HepG2 (cell line): ENCODE results near the gene HTRA3. TPM values are rescaled to one million over a fixed set of nuclear protein-coding genes. Genes with fewer than 3 reads are reported as not detected.
A peak's percentile ranks its signal among the peaks of the same experiment; 100 is the strongest.

Experiments
- ATAC-seq: fragments of 200-7000 bp; cut with Tn5 transposase; 3 replicates; pipeline ENCODE4 v1.9.1; 2020; ENCODE audit warnings: mild to moderate bottlenecking, moderate library complexity
- BruUV-seq: library from RNA; stranded (reverse); fragments of 400-500 nt; replicated peaks from 2 replicates; lab custom pipeline; 2021; lab: Mats Ljungman, UMichigan
- CTCF ChIA-PET: fragments of 300-600 bp; formaldehyde crosslinking; extraction: SDS; loops from one replicate; lab custom pipeline; 2021; ENCODE audit warnings: low total read pairs, inconsistent platforms, low intra/inter-chr PET ratio; lab: Yijun Ruan, JAX
- POLR2A ChIA-PET: fragments of 350-600 bp; sonication (Branson Sonifier 250); formaldehyde crosslinking; loops from one replicate; lab custom pipeline; 2020; ENCODE audit warnings: antibody characterized with exemption, inconsistent platforms; lab: Yijun Ruan, JAX
- DNase-seq: peaks from one replicate; pipeline ENCODE4 v3.0.0-alpha.2; 2015; ENCODE audit warnings: low spot score
- FAIRE-seq: peaks from 3 replicates; lab custom pipeline; 2011; peaks lifted over from hg19 to GRCh38; lab: Jason Lieb, UNC
- H2AFZ ChIP-seq: one replicate; pipeline ENCODE4 v1.6.1; 2011; ENCODE audit warnings: low read length, inconsistent platforms
- H3K27ac ChIP-seq: fragments of 300-600 bp; 3 replicates; pipeline ENCODE4 v1.8.0; 2011; ENCODE audit warnings: mixed run types, mild to moderate bottlenecking, mixed read lengths, low read length, inconsistent platforms; ENCODE audit not compliant: insufficient read depth; ENCODE audit errors: extremely low read length
- H3K27me3 ChIP-seq, 2 experiments: fragments of 200-600 bp in 1 of 2; 2 replicates in 1 of 2; 3 replicates in 1 of 2; pipeline versions ENCODE4 v1.6.0 to v1.8.0; 2011; ENCODE audit warnings: low read length in 2 of 2, mild to moderate bottlenecking in 2 of 2, moderate library complexity in 2 of 2, inconsistent platforms in 1 of 2; ENCODE audit not compliant: insufficient read depth in 2 of 2, control insufficient read depth in 1 of 2
- H3K36me3 ChIP-seq, 2 experiments: fragments of 200-600 bp in 1 of 2; replicated peaks in 1 of 2; 2 replicates in 1 of 2; 3 replicates in 1 of 2; pipeline versions ENCODE4 v1.5.1 to v1.8.0; 2011; ENCODE audit warnings: low read length in 2 of 2, inconsistent platforms in 1 of 2; ENCODE audit not compliant: insufficient read depth in 2 of 2, control insufficient read depth in 1 of 2
- H3K4me1 ChIP-seq: 2 replicates; pipeline ENCODE4 v1.5.1; 2012; ENCODE audit warnings: low read length, inconsistent platforms; ENCODE audit not compliant: insufficient read depth
- H3K4me2 ChIP-seq: 2 replicates; pipeline ENCODE4 v1.6.0; 2011; ENCODE audit warnings: low read depth, low read length, inconsistent platforms
- H3K4me3 ChIP-seq, 3 experiments: fragments of 200-600 bp in 1 of 3; sonication (generic), shearing (Covaris generic) in 1 of 3; replicated peaks in 1 of 3; 2 replicates each; pipeline ENCODE4 v1.5.1; 2011 to 2016; ENCODE audit warnings: low read length in 3 of 3, inconsistent platforms in 2 of 3, low read depth in 2 of 3, mild to moderate bottlenecking in 2 of 3, control low read depth in 1 of 3, mixed read lengths in 1 of 3; ENCODE audit not compliant: insufficient read depth in 1 of 3
- H3K79me2 ChIP-seq: one replicate; pipeline ENCODE4 v1.6.1; 2011; ENCODE audit warnings: low read length, inconsistent platforms; ENCODE audit not compliant: insufficient read depth
- H3K9ac ChIP-seq: 2 replicates; pipeline ENCODE4 v1.6.0; 2011; ENCODE audit warnings: mild to moderate bottlenecking, low read depth, low read length, inconsistent platforms; ENCODE audit not compliant: insufficient read depth
- H3K9me3 ChIP-seq: 2 replicates; pipeline ENCODE4 v1.5.1; 2012; ENCODE audit warnings: mild to moderate bottlenecking, low read length
- H4K20me1 ChIP-seq: 2 replicates; pipeline ENCODE4 v1.6.0; 2011; ENCODE audit warnings: inconsistent platforms, mild to moderate bottlenecking, low read length, moderate library complexity; ENCODE audit not compliant: insufficient read depth
- ARID2 ChIP-seq: sonication (generic); formaldehyde crosslinking; IDR thresholded peaks from 2 replicates; pipeline ENCODE4 v1.8.1; 2022; ENCODE audit warnings: mild to moderate bottlenecking, missing genetic modification reagents, borderline replicate concordance
- CEBPG ChIP-seq: IDR thresholded peaks from 2 replicates; pipeline ENCODE4 v1.6.1; 2016
- FOXC1 ChIP-seq: sonication (generic); formaldehyde crosslinking; IDR thresholded peaks from 2 replicates; pipeline ENCODE4 v1.8.0; 2022; ENCODE audit warnings: mild to moderate bottlenecking, missing genetic modification reagents, borderline replicate concordance
- HDAC2 ChIP-seq: sonication (generic); formaldehyde crosslinking; IDR thresholded peaks from 2 replicates; pipeline ENCODE4 v1.4.0; 2020; ENCODE audit warnings: missing genetic modification reagents
- KDM3A ChIP-seq: IDR thresholded peaks from 2 replicates; pipeline ENCODE4 v1.6.1; 2018; ENCODE audit warnings: low read depth, missing compliant biosample characterization
- MAFF ChIP-seq: IDR thresholded peaks from 2 replicates; pipeline ENCODE4 v1.6.1; 2011; ENCODE audit warnings: low read depth, low read length, improper control_type of control experiment
- MAFK ChIP-seq, 2 experiments: IDR thresholded peaks in 1 of 2; conservative IDR thresholded peaks in 1 of 2; 2 replicates each; pipeline ENCODE4 v1.6.1; 2011; ENCODE audit warnings: improper control_type of control experiment in 2 of 2, low read length in 2 of 2
- TCF7 ChIP-seq: sonication (generic); IDR thresholded peaks from 2 replicates; pipeline ENCODE4 v1.6.1; 2016; ENCODE audit warnings: antibody characterized with exemption, low read depth
- ZBTB39 ChIP-seq: sonication (generic); formaldehyde crosslinking; IDR thresholded peaks from 2 replicates; pipeline ENCODE4 v1.5.0; 2020; ENCODE audit warnings: missing genetic modification reagents
- ZBTB40 ChIP-seq, 2 experiments: fragments of 450-650 bp in 1 of 2; sonication (generic) in 1 of 2; formaldehyde crosslinking in 1 of 2; IDR thresholded peaks; 2 replicates each; pipeline versions ENCODE4 v1.6.1 to v1.8.0; 2016 to 2022; ENCODE audit warnings: antibody characterized with exemption in 1 of 2, mild to moderate bottlenecking in 1 of 2, missing genetic modification reagents in 1 of 2
- ZNF451 ChIP-seq: sonication (generic); formaldehyde crosslinking; IDR thresholded peaks from 2 replicates; pipeline ENCODE4 v1.5.0; 2020; ENCODE audit warnings: mild to moderate bottlenecking, missing genetic modification reagents
- WGBS: methylation state at CpG from one replicate; pipeline ENCODE4 v1.1.6; 2017; ENCODE audit warnings: low lambda C conversion rate; 5-methylcytosine and 5-hydroxymethylcytosine counted together
- in situ Hi-C: cut with HindIII; loops from 2 replicates; pipeline ENCODE4 v1.10.0; 2017; ENCODE audit warnings: low pct_unique_long_range_greater_than_20kb; ENCODE audit not compliant: extremely low pct_ligation_motif_present
- intact Hi-C: fragments of 100-400 bp; cut with micrococcal nuclease; formaldehyde crosslinking; loops from one replicate; pipeline ENCODE4 v1.10.0; 2022; ENCODE audit not compliant: unreplicated experiment
- polyA plus RNA-seq, 8 experiments: library from polyadenylated mRNA; depleted of rRNA in 3 of 8; stranded (reverse) in 7 of 8; unstranded in 1 of 8; fragments of >200 nt; fragmentation: Illumina TruSeq in 4 of 8; extraction: Trizol in 4 of 8; gene quantifications; 2 replicates each; pipeline versions ENCODE4 v1.2.1 to v1.2.3, GENCODE V29; 2011 to 2016; ENCODE audit warnings: low read depth in 4 of 8, missing spikeins in 1 of 8, mixed read lengths in 1 of 8; ENCODE audit not compliant: insufficient read depth in 1 of 8
- total RNA-seq, 5 experiments: library from RNA; depleted of rRNA; stranded (reverse); fragments of >200 nt; fragmentation: Illumina TruSeq; extraction: Trizol; gene quantifications; 2 replicates each; pipeline ENCODE4 v1.2.3, GENCODE V29; 2016; ENCODE audit warnings: low read depth in 1 of 5

Gene HTRA3
- total and polyA plus RNA-seq, 2 of the 13 experiments (the other 11 are each of a cell fraction or from before 2014, with no cell fraction given) = 0.17 TPM; not detected in 1

GRCh38 chr4:8222609-8223388, 46.8 kb upstream of the HTRA3 start:
- Histone ChIP-seq H3K79me2 (no peaks in the 10 kb centered on the region), H3K36me3 (peaks cover 17 to 54% of the 10 kb centered on the region in 2 experiments), H3K9me3 (no peaks in the 10 kb centered on the region), H2AFZ (no peak overlapping the region), H3K4me1 (peaks cover 51% of the 10 kb centered on the region), H3K27ac (no peak overlapping the region), H3K27me3 (no peaks in the 10 kb centered on the region), H3K9ac (no peak overlapping the region), H4K20me1 (no peaks in the 10 kb centered on the region), H3K4me3 (no peak overlapping the region), H3K4me2 (no peak overlapping the region)
- CTCF ChIA-PET = no interaction called here
- BruUV-seq = no TSS peak
- no peak for DNase-seq
- in situ Hi-C loops = no loop called here
- ATAC-seq = no peak
- intact Hi-C loops = no loop called here
- no peak for FAIRE-seq
- WGBS = 97% methylated on average over 11 of the region's 15 CpGs
- POLR2A ChIA-PET = no interaction called here
- TF ChIP-seq HDAC2 (CRISPR knock-in tag) (no peak), ZBTB39 (CRISPR knock-in tag) (no peak), TCF7 (no peak), FOXC1 (CRISPR knock-in tag) (no peak), MAFF (peak; percentile 98), KDM3A (CRISPR knock-in tag) (no peak), ZNF451 (CRISPR knock-in tag) (no peak), MAFK (conservative IDR thresholded peaks at IDR 0.05 in 1 of 2, IDR thresholded peaks at IDR 0.05 in 1 of 2; ENCODE audit: low read length in 2 of 2) (peak; percentile 97 to 99), ZBTB40 (IDR thresholded peaks at IDR 0.05) (no peak), ZBTB40 (CRISPR knock-in tag; IDR thresholded peaks at IDR 0.05) (peak; percentile 70; the same call in 1 of the 2 replicates), ARID2 (CRISPR knock-in tag) (no peak), CEBPG (CRISPR knock-in tag) (no peak)
